Mammary epithelial cell (primary cell): ENCODE data around the gene NKPD1.

Experiments
- EZH2 ChIP-seq: IDR thresholded peaks from 2 replicates; pipeline ENCODE4 v1.6.1; 2012; ENCODE audit warnings: low read length, inconsistent platforms, borderline replicate concordance
- TF ChIP-seq, protein P1 (sequence below), 2 donors: IDR thresholded peaks in 1 of 2; conservative IDR thresholded peaks in 1 of 2; 2 replicates each; pipeline ENCODE4 v1.5.1; 2011 to 2012; ENCODE audit warnings: inconsistent platforms in 2 of 2, low read length in 2 of 2, mild to moderate bottlenecking in 2 of 2, control low read depth in 1 of 2, low read depth in 1 of 2; ENCODE audit not compliant: insufficient read depth in 1 of 2; ENCODE audit errors: extremely low read depth in 1 of 2

- TF ChIP-seq, protein P1, sequence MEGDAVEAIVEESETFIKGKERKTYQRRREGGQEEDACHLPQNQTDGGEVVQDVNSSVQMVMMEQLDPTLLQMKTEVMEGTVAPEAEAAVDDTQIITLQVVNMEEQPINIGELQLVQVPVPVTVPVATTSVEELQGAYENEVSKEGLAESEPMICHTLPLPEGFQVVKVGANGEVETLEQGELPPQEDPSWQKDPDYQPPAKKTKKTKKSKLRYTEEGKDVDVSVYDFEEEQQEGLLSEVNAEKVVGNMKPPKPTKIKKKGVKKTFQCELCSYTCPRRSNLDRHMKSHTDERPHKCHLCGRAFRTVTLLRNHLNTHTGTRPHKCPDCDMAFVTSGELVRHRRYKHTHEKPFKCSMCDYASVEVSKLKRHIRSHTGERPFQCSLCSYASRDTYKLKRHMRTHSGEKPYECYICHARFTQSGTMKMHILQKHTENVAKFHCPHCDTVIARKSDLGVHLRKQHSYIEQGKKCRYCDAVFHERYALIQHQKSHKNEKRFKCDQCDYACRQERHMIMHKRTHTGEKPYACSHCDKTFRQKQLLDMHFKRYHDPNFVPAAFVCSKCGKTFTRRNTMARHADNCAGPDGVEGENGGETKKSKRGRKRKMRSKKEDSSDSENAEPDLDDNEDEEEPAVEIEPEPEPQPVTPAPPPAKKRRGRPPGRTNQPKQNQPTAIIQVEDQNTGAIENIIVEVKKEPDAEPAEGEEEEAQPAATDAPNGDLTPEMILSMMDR (conservative IDR thresholded peaks at IDR 0.05 in 1 of 2, IDR thresholded peaks at IDR 0.05 in 1 of 2; ENCODE audit: extremely low read depth in 1 of 2, insufficient read depth in 1 of 2, low read depth in 1 of 2, low read length in 2 of 2), result no peak
- TF ChIP-seq EZH2, result no peak
Measured at GRCh38 chr19:45186509-45187334, 25.9 kb upstream of the NKPD1 start.
